C4-2B (cell line): ENCODE results near the gene EPB41L4B.

ENCODE experiments used
- ZFX ChIP-seq: fragments of 450-650 bp; IDR thresholded peaks from 2 replicates; pipeline ENCODE4 v1.6.1; 2017
- TF ChIP-seq, protein P1 (sequence below): fragments of 450-650 bp; conservative IDR thresholded peaks from 2 replicates; pipeline ENCODE4 v1.5.1; 2017; ENCODE audit warnings: mild to moderate bottlenecking

DNA sequence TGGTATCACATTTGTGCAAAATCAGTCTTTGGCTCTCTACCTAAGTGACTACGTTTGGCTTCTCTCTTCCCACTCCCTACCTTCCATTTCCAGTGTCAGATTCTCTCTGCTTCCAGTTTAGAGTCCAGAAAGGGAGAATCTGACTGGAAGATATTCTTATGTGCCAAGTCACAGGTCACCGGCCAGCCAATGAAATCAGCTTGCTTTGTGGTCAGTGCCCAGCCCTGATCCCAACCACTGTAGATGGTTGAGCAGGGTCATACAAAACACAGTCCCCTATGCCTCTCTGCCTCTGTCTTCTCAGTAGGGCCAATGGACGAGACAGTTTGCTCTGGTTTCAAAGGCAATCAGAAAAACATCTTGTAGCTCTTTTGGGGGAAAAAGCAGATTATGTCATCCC lies 15.6 kb upstream of the EPB41L4B start:
- TF ChIP-seq, protein P1, sequence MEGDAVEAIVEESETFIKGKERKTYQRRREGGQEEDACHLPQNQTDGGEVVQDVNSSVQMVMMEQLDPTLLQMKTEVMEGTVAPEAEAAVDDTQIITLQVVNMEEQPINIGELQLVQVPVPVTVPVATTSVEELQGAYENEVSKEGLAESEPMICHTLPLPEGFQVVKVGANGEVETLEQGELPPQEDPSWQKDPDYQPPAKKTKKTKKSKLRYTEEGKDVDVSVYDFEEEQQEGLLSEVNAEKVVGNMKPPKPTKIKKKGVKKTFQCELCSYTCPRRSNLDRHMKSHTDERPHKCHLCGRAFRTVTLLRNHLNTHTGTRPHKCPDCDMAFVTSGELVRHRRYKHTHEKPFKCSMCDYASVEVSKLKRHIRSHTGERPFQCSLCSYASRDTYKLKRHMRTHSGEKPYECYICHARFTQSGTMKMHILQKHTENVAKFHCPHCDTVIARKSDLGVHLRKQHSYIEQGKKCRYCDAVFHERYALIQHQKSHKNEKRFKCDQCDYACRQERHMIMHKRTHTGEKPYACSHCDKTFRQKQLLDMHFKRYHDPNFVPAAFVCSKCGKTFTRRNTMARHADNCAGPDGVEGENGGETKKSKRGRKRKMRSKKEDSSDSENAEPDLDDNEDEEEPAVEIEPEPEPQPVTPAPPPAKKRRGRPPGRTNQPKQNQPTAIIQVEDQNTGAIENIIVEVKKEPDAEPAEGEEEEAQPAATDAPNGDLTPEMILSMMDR = no peak
- TF ChIP-seq ZFX = no peak
